Fibroblast of lung (primary cell): Measurements from ENCODE around the gene CACNA1E. TPM values are rescaled to one million over a fixed set of nuclear protein-coding genes. Genes with fewer than 3 reads are reported as not detected.

Experiments
- DNase-seq, 2 donors: peaks; one replicate each; pipeline versions ENCODE4 v3.0.0 to v3.0.0-alpha.2; 2010; ENCODE audit warnings: low read depth in 2 of 2
- H2AFZ ChIP-seq: 2 replicates; pipeline ENCODE4 v1.5.1; 2012; ENCODE audit warnings: low read length, control low read depth, inconsistent platforms
- H3K27ac ChIP-seq: 2 replicates; pipeline ENCODE4 v1.5.1; 2011; ENCODE audit warnings: low read length, control low read depth; ENCODE audit not compliant: insufficient read depth
- H3K27me3 ChIP-seq: 2 replicates; pipeline ENCODE4 v1.5.1; 2011; ENCODE audit warnings: mild to moderate bottlenecking, low read length; ENCODE audit not compliant: control insufficient read depth, insufficient read depth
- H3K36me3 ChIP-seq: 2 replicates; pipeline ENCODE4 v1.5.1; 2011; ENCODE audit warnings: low read length; ENCODE audit not compliant: control insufficient read depth, insufficient read depth
- H3K4me1 ChIP-seq: 2 replicates; pipeline ENCODE4 v1.5.1; 2011; ENCODE audit warnings: low read length; ENCODE audit not compliant: control insufficient read depth, insufficient read depth; ENCODE audit errors: extremely low read depth
- H3K4me2 ChIP-seq: 2 replicates; pipeline ENCODE4 v1.5.1; 2011; ENCODE audit warnings: low read length, control low read depth; ENCODE audit not compliant: insufficient read depth; ENCODE audit errors: extremely low read depth
- H3K4me3 ChIP-seq, 4 experiments: fragments of 200-600 bp in 1 of 4; sonication (generic) in 1 of 4; replicated peaks in 1 of 4; 2 replicates each; pipeline ENCODE4 v1.5.1; 2011 to 2016; ENCODE audit warnings: low read length in 4 of 4, low read depth in 3 of 4, mild to moderate bottlenecking in 3 of 4, control low read depth in 2 of 4, inconsistent platforms in 1 of 4, mixed read lengths in 1 of 4; ENCODE audit not compliant: insufficient read depth in 1 of 4; ENCODE audit errors: control extremely low read depth in 1 of 4
- H3K79me2 ChIP-seq: 2 replicates; pipeline ENCODE4 v1.5.1; 2012; ENCODE audit warnings: mild to moderate bottlenecking, low read length, inconsistent platforms; ENCODE audit not compliant: control insufficient read depth, insufficient read depth
- H3K9ac ChIP-seq: 2 replicates; pipeline ENCODE4 v1.5.1; 2011; ENCODE audit warnings: mild to moderate bottlenecking, low read length, control low read depth; ENCODE audit not compliant: insufficient read depth
- H3K9me3 ChIP-seq: 2 replicates; pipeline ENCODE4 v1.5.1; 2012; ENCODE audit warnings: low read depth, low read length; ENCODE audit not compliant: control insufficient read depth, insufficient read depth
- H4K20me1 ChIP-seq: 2 replicates; pipeline ENCODE4 v1.5.1; 2011; ENCODE audit warnings: low read length; ENCODE audit not compliant: control insufficient read depth, insufficient read depth; ENCODE audit errors: extremely low read depth
- EZH2 ChIP-seq: IDR thresholded peaks from 2 replicates; pipeline ENCODE4 v1.5.1; 2012; ENCODE audit warnings: low read length, control low read depth, mild to moderate bottlenecking; ENCODE audit errors: missing control alignments
- polyA plus RNA-seq, 2 donors: library from polyadenylated mRNA; depleted of rRNA in 1 of 2; stranded (reverse) in 1 of 2; unstranded in 1 of 2; fragments of >200 nt; gene quantifications; 2 replicates each; pipeline ENCODE4 v1.2.1, GENCODE V29; 2011 to 2012; ENCODE audit warnings: missing spikeins in 1 of 2
- total RNA-seq: library from RNA; depleted of rRNA; stranded (reverse); fragments of >200 nt; gene quantifications from 2 replicates; pipeline ENCODE4 v1.2.1, GENCODE V29; 2014
- TF ChIP-seq, protein P1 (sequence below), 2 donors: IDR thresholded peaks in 1 of 2; conservative IDR thresholded peaks in 1 of 2; 1 replicate in 1 of 2; 2 replicates in 1 of 2; pipeline ENCODE4 v1.5.1; 2011 to 2012; ENCODE audit warnings: low read length in 2 of 2, control low read depth in 1 of 2, inconsistent platforms in 1 of 2, low read depth in 1 of 2, mild to moderate bottlenecking in 1 of 2

The CACNA1E gene
- total and polyA plus RNA-seq, 2 donors (not counting 1 experiment from before 2014, with no cell fraction given): 0.01 TPM; not detected in 1

GRCh38 chr1:181777812-181778211 lies 294.5 kb downstream of the CACNA1E start:
- Histone ChIP-seq H3K9me3 (no peaks in the 10 kb centered on the region), H3K4me3 (no peak overlapping the region), H3K4me2 (no peak overlapping the region), H3K27me3 (no peaks in the 10 kb centered on the region), H3K79me2 (no peaks in the 10 kb centered on the region), H4K20me1 (no peaks in the 10 kb centered on the region), H3K36me3 (no peaks in the 10 kb centered on the region), H3K4me1 (no peaks in the 10 kb centered on the region), H3K27ac (no peak overlapping the region), H3K9ac (no peak overlapping the region), H2AFZ (no peak overlapping the region)
- TF ChIP-seq, protein P1, sequence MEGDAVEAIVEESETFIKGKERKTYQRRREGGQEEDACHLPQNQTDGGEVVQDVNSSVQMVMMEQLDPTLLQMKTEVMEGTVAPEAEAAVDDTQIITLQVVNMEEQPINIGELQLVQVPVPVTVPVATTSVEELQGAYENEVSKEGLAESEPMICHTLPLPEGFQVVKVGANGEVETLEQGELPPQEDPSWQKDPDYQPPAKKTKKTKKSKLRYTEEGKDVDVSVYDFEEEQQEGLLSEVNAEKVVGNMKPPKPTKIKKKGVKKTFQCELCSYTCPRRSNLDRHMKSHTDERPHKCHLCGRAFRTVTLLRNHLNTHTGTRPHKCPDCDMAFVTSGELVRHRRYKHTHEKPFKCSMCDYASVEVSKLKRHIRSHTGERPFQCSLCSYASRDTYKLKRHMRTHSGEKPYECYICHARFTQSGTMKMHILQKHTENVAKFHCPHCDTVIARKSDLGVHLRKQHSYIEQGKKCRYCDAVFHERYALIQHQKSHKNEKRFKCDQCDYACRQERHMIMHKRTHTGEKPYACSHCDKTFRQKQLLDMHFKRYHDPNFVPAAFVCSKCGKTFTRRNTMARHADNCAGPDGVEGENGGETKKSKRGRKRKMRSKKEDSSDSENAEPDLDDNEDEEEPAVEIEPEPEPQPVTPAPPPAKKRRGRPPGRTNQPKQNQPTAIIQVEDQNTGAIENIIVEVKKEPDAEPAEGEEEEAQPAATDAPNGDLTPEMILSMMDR (conservative IDR thresholded peaks at IDR 0.05 in 1 of 2, IDR thresholded peaks at IDR 0.05 in 1 of 2; ENCODE audit: low read depth in 1 of 2, low read length in 2 of 2): no peak
- TF ChIP-seq EZH2: no peak
- DNase-seq: peak in 1 of 2 donors; percentile 72

DNA sequence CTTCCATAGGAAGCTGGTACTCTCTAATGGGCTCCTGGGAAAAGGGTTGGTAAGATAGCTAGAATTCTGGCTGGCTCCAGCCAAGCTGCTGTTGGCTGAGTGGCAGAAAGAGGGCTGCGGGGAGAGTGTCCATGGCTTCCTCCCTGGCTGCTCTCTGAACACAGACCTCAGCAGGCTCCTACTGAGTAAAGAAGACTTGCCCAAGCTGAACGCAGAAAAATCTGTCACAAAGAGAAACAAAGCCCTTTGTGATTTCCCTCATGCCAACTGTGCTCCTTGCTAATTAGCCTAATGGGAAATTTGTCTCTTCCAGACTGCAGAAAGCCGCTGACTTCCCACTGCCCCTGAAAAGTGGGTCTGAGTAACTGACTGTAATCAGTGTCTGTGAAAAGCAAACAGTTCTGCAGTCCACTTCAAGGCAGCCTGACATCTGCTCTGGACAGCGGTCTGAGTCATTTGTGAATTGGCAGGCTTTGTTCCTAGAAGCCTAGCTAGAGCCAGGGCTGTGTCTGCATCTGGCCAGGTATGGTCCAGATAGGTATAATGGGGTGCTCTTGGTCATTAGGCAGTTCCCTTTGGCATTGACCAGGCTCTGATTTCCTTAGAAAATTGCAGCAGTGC lies 295.4 kb downstream of the CACNA1E start:
- H3K79me2 ChIP-seq: no peaks in the 10 kb centered on the region
- H3K27ac ChIP-seq: no peak overlapping the region
- no peak overlapping the region for H3K4me2 ChIP-seq
- no peaks in the 10 kb centered on the region for H3K9me3 ChIP-seq
- H4K20me1 ChIP-seq: no peaks in the 10 kb centered on the region
- TF ChIP-seq EZH2: no peak
- TF ChIP-seq, protein P1 (conservative IDR thresholded peaks at IDR 0.05 in 1 of 2, IDR thresholded peaks at IDR 0.05 in 1 of 2; ENCODE audit: low read depth in 1 of 2, low read length in 2 of 2): no peak
- no peaks in the 10 kb centered on the region for H3K4me1 ChIP-seq
- no peaks in the 10 kb centered on the region for H3K36me3 ChIP-seq
- no peak overlapping the region for H3K9ac ChIP-seq
- peak in 1 of 2 donors; percentile 53 for DNase-seq
- H3K27me3 ChIP-seq: no peaks in the 10 kb centered on the region
- no peak overlapping the region for H3K4me3 ChIP-seq
- H2AFZ ChIP-seq: no peak overlapping the region

GRCh38 chr1:181779343-181779742 lies 296.0 kb downstream of the CACNA1E start:
- no peaks in the 10 kb centered on the region for H3K9me3 ChIP-seq
- no peaks in the 10 kb centered on the region for H4K20me1 ChIP-seq
- H3K4me2 ChIP-seq: no peak overlapping the region
- no peaks in the 10 kb centered on the region for H3K79me2 ChIP-seq
- H3K9ac ChIP-seq: no peak overlapping the region
- H3K27ac ChIP-seq: no peak overlapping the region
- H3K36me3 ChIP-seq: no peaks in the 10 kb centered on the region
- H3K27me3 ChIP-seq: no peaks in the 10 kb centered on the region
- no peak for DNase-seq
- no peak overlapping the region for H3K4me3 ChIP-seq
- no peaks in the 10 kb centered on the region for H3K4me1 ChIP-seq
- TF ChIP-seq EZH2: no peak
- TF ChIP-seq, protein P1 (conservative IDR thresholded peaks at IDR 0.05 in 1 of 2, IDR thresholded peaks at IDR 0.05 in 1 of 2; ENCODE audit: low read depth in 1 of 2, low read length in 2 of 2): no peak
- no peak overlapping the region for H2AFZ ChIP-seq
